Liver (tissue), 3 donors: ENCODE data around the gene POM121C.
"Not testable (repeated sequence)": the region's sequence is repeated elsewhere in the genome, so short reads cannot be mapped to it uniquely, and the experiment has no call there.

Experiments used
- CTCF ChIP-seq: fragments of 150-350 bp; IDR thresholded peaks from 2 replicates; pipeline ENCODE4 v1.5.1; 2017; ENCODE audit warnings: improper control_type of control experiment, low read depth, low read length; ENCODE audit not compliant: missing input control
- EGR1 ChIP-seq, 2 donors: IDR thresholded peaks; 2 replicates each; pipeline ENCODE4 v1.6.1; 2016 to 2018; ENCODE audit warnings: antibody characterized with exemption in 2 of 2, low read depth in 2 of 2
- MAX ChIP-seq: IDR thresholded peaks from 2 replicates; pipeline ENCODE4 v1.6.1; 2016; ENCODE audit warnings: antibody characterized with exemption
- RAD21 ChIP-seq, 2 donors: IDR thresholded peaks; 2 replicates each; pipeline ENCODE4 v1.6.1; 2016; ENCODE audit warnings: antibody characterized with exemption in 2 of 2, mild to moderate bottlenecking in 2 of 2
- SP1 ChIP-seq: IDR thresholded peaks from 2 replicates; pipeline ENCODE4 v1.6.1; 2018; ENCODE audit warnings: antibody characterized with exemption, mild to moderate bottlenecking
- donor health status: healthy.
- donor health status: healthy.

- TF ChIP-seq RAD21 (IDR thresholded peaks at IDR 0.05); EGR1 (IDR thresholded peaks at IDR 0.05; ENCODE audit: low read depth in 2 of 2); CTCF; SP1; MAX: not testable (repeated sequence)
Measured at GRCh38 chr7:75456403-75456802, 29.7 kb downstream of the POM121C start.
